ENCODE results near the gene SFT2D3. TPM values are rescaled to one million over a fixed set of nuclear protein-coding genes. Genes with fewer than 3 reads are reported as not detected.
A peak's percentile ranks its signal among the peaks of the same experiment; 100 is the strongest.

The SFT2D3 gene
- total RNA-seq, 1 donor from 2014 or later = 15.3 TPM

DNA sequence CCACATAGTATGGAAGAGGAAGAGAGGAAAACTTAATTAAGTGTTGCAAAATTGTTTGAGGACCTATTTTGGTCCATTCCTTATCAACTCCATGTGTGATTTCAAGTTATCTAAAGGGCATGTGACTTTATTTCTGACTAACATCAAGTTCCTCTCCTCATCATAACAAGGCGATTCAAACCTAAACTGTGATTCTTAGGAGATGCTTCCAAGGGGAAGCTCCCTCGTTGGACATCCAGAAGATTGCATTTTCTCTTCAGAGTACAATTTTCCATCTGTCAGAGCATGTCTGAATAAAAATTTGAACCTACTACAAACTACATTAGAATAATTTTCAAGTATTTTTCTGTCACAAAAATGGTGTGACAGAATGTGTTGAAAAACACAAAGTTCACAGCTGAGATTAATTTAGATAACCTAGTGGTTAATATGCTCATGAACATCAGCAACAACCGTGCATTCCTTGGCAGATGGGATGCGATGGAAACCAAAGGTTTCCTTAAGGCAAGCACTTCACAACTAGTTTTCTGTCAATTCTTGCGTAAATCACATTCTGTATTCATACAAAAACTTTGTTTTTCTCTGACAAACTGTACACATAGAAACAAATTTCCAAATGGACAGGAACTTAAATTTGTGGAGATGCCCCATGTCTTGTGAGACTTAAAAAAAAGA, 4.2 kb downstream of the SFT2D3 start:
- Mint-ChIP-seq H3K4me3 (ENCODE audit: low read depth) (no peak overlapping the region), H3K36me3 (ENCODE audit: insufficient read depth) (peaks cover 19% of the 10 kb centered on the region), H3K27me3 (no peaks in the 10 kb centered on the region)

DNA sequence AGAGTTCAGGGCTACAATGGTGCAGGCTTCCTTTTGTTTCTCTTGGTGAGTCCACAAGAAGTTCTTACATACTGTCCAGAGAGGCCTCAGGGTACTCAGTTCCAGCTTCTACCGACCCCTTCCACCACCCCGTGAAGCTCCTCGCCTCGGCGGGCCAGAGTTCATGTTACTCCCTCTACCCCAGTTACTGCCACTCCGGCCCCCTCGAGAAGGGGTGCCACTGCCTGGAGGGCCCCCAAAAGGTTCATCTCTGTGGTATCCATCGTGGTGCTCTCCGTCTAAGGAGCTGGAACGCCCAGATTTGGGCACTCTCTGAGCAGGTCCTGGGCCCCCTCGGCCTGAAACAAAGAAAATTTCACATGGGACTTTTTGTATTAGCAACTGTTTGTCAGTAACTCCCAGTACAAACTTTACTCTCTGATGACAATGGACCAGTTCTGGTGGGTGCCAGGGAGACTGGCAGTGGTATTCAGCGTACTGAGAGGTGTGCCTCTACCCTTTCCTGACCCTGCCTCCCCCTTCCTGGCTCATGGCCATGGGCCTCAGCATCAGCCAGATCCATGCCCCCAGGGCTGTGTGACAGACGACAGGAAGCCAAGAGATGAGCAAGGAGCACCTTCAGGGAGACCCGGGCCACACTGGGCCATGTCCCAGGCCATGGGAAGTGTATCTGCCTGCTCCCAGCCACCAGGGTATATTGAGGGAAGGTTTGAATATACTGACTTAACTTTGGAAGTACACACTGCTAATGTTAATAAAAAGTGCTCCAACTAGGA, 5.1 kb downstream of the SFT2D3 start:
- Mint-ChIP-seq H3K4me1 (ENCODE audit: low read depth) (peaks cover 11% of the 10 kb centered on the region), H3K9me3 (ENCODE audit: low read depth) (no peaks in the 10 kb centered on the region), H3K4me3 (ENCODE audit: low read depth) (no peak overlapping the region), H3K27me3 (no peaks in the 10 kb centered on the region), H3K27ac (no peak overlapping the region), H3K36me3 (ENCODE audit: insufficient read depth) (peaks cover 21% of the 10 kb centered on the region)
- no peak for DNase-seq (ENCODE audit: low spot score, unreplicated experiment)
- TF ChIP-seq, protein P1, sequence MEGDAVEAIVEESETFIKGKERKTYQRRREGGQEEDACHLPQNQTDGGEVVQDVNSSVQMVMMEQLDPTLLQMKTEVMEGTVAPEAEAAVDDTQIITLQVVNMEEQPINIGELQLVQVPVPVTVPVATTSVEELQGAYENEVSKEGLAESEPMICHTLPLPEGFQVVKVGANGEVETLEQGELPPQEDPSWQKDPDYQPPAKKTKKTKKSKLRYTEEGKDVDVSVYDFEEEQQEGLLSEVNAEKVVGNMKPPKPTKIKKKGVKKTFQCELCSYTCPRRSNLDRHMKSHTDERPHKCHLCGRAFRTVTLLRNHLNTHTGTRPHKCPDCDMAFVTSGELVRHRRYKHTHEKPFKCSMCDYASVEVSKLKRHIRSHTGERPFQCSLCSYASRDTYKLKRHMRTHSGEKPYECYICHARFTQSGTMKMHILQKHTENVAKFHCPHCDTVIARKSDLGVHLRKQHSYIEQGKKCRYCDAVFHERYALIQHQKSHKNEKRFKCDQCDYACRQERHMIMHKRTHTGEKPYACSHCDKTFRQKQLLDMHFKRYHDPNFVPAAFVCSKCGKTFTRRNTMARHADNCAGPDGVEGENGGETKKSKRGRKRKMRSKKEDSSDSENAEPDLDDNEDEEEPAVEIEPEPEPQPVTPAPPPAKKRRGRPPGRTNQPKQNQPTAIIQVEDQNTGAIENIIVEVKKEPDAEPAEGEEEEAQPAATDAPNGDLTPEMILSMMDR (IDR thresholded peaks at IDR 0.05; ENCODE audit: unreplicated experiment) = no peak

More for the DNA sequence above, 4.2 kb downstream of the SFT2D3 start:
- TF ChIP-seq, protein P1 (IDR thresholded peaks at IDR 0.05; ENCODE audit: unreplicated experiment) = no peak
- no peak for DNase-seq (ENCODE audit: low spot score, unreplicated experiment)
- Mint-ChIP-seq H3K4me1 (ENCODE audit: low read depth) (peaks cover 13% of the 10 kb centered on the region), H3K27ac (no peak overlapping the region), H3K9me3 (ENCODE audit: low read depth) (no peaks in the 10 kb centered on the region)

DNA sequence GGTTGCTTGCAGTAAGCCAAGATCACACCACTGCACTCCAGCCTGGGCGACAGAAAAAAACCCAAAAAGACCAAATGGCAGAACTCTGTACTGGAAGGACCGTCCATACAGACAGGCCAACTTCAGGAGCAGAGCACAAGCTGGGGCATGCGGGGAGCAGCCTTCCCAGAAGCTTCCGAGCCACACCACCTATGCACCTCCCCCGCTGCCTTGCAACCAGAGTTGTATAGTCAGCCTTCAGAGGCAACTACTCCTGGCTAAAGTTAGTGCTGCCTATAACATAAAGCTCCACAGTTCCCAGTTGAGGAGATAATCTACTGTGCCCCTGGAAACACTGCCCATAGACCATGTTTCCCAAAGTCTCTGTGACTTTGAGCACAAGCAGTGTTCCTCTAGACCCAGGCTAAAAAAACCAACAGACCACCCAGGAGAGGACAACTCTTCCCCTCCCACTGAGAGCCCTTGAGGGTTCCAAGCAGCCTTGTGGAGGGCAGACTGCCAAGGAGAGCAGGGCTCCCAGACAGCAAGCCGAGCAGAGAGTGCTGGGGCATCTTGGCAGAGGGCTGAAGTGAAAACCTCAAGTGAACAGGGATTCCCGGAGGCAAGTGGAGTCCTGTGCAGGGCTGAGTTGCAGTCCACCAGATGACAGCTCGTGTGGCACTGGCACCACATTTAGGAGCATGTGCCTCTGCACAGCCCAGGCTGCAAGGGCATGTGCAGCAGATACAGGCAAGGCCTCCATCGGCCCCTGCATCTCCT, 6.8 kb downstream of the SFT2D3 start:
- Mint-ChIP-seq H3K9me3 (ENCODE audit: low read depth) (no peaks in the 10 kb centered on the region), H3K36me3 (ENCODE audit: insufficient read depth) (peaks cover 20% of the 10 kb centered on the region), H3K27me3 (no peaks in the 10 kb centered on the region), H3K27ac (peak overlapping the region; percentile 29), H3K4me3 (ENCODE audit: low read depth) (no peak overlapping the region), H3K4me1 (ENCODE audit: low read depth) (peaks cover 4% of the 10 kb centered on the region)
- TF ChIP-seq, protein P1 (IDR thresholded peaks at IDR 0.05; ENCODE audit: unreplicated experiment) = no peak
- no peak for DNase-seq (ENCODE audit: low spot score, unreplicated experiment)

DNA sequence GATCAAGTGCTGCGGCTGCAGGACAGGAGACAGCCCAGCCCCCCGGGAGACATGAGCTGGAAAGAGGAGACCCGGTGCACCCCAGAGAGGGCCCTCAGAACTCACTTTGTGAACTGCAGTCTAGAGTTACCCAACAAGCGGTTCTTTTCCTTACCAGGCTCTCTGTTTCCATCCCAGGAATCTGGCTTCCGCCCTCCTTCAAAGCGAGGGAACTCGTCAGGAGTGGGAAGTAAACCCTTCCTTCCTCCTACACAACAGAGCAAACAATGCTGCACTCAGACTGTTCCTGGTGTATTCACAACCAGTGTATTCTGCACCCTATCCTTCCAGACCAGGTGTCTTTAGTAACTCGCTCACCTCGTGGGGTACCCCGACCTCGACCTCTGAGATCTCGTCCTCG, 8.0 kb downstream of the SFT2D3 start:
- Mint-ChIP-seq H3K4me1 (ENCODE audit: low read depth) (no peaks in the 10 kb centered on the region), H3K9me3 (ENCODE audit: low read depth) (no peaks in the 10 kb centered on the region), H3K27me3 (no peaks in the 10 kb centered on the region), H3K27ac (no peak overlapping the region), H3K36me3 (ENCODE audit: insufficient read depth) (peaks cover 20% of the 10 kb centered on the region), H3K4me3 (ENCODE audit: low read depth) (no peak overlapping the region)
- TF ChIP-seq, protein P1 (IDR thresholded peaks at IDR 0.05; ENCODE audit: unreplicated experiment) = no peak
- DNase-seq (ENCODE audit: low spot score, unreplicated experiment) = no peak

DNA sequence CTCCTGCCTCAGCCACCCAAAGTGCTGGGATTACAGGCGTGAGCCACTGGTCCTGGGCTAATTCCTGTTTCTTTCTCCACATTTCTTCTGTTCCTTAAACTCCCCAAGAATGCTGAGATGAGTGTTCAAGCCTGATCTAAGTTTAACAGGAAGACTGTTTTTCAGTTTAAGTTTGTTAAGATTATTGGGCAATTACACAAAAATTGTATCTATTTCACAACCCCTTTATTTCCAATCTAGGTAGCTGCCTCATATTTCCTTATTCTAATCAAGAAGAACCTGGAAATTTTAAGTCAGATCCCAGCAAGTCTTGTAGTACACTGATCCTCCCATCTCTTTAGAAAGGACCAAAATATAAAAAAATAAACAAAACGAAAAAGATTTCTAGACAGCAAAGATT, 11.7 kb downstream of the SFT2D3 start:
- Mint-ChIP-seq H3K27me3 (no peaks in the 10 kb centered on the region), H3K27ac (no peak overlapping the region), H3K36me3 (ENCODE audit: insufficient read depth) (peaks cover 14% of the 10 kb centered on the region), H3K4me3 (ENCODE audit: low read depth) (no peak overlapping the region), H3K9me3 (ENCODE audit: low read depth) (no peaks in the 10 kb centered on the region), H3K4me1 (ENCODE audit: low read depth) (no peaks in the 10 kb centered on the region)
- DNase-seq (ENCODE audit: low spot score, unreplicated experiment) = no peak
- TF ChIP-seq, protein P1 (IDR thresholded peaks at IDR 0.05; ENCODE audit: unreplicated experiment) = no peak
